ENCODE results near the gene GP1BA. TPM values are rescaled to one million over a fixed set of nuclear protein-coding genes. Genes with fewer than 3 reads are reported as not detected.

GP1BA gene
- total RNA-seq, 1 donor from 2014 or later = 0.22 TPM

GRCh38 chr17:4974115-4974670 lies 42.1 kb downstream of the GP1BA start:
- no peaks in the 10 kb centered on the region for H3K9me3 ChIP-seq (replicated peaks)
- peaks cover 65% of the 10 kb centered on the region for H3K36me3 ChIP-seq
- intact Hi-C loops (cut with micrococcal nuclease) = no loop called here
- H3K27me3 ChIP-seq (ENCODE audit: low read depth) = no peaks in the 10 kb centered on the region
- DNase-seq = peak; percentile 54
- peak overlapping the region; percentile 80 for H3K27ac ChIP-seq (replicated peaks)
- TF ChIP-seq CTCF (IDR thresholded peaks at IDR 0.05; ENCODE audit: borderline replicate concordance) = no peak
- H3K4me1 ChIP-seq = peaks cover 54% of the 10 kb centered on the region
- peak overlapping the region; percentile 34 for H3K4me3 ChIP-seq

GRCh38 chr17:4978726-4979125 lies 46.6 kb downstream of the GP1BA start:
- TF ChIP-seq CTCF (IDR thresholded peaks at IDR 0.05; ENCODE audit: borderline replicate concordance) = no peak
- Histone ChIP-seq H3K9me3 (replicated peaks) (no peaks in the 10 kb centered on the region), H3K4me3 (no peak overlapping the region), H3K27me3 (ENCODE audit: low read depth) (no peaks in the 10 kb centered on the region), H3K36me3 (peaks cover 72% of the 10 kb centered on the region), H3K27ac (replicated peaks) (no peak overlapping the region), H3K4me1 (peaks cover 28% of the 10 kb centered on the region)
- DNase-seq = no peak
- intact Hi-C loops (cut with micrococcal nuclease) = no loop called here

- H3K4me1 ChIP-seq = peaks cover 10% of the 10 kb centered on the region
- H3K9me3 ChIP-seq (replicated peaks) = no peaks in the 10 kb centered on the region
- peak; percentile 80 for TF ChIP-seq CTCF (IDR thresholded peaks at IDR 0.05; ENCODE audit: borderline replicate concordance)
- no peak for DNase-seq
- H3K27ac ChIP-seq (replicated peaks) = no peak overlapping the region
- no peak overlapping the region for H3K4me3 ChIP-seq
- H3K36me3 ChIP-seq = peaks cover 76% of the 10 kb centered on the region
- no peaks in the 10 kb centered on the region for H3K27me3 ChIP-seq (ENCODE audit: low read depth)
- intact Hi-C loops (cut with micrococcal nuclease) = no loop called here
These were observed 48.7 kb downstream of the GP1BA start for GRCh38 chr17:4980644-4981216.

GRCh38 chr17:4982305-4982704 lies 50.2 kb downstream of the GP1BA start:
- Histone ChIP-seq H3K4me1 (peaks cover 22% of the 10 kb centered on the region), H3K27me3 (ENCODE audit: low read depth) (no peaks in the 10 kb centered on the region), H3K27ac (replicated peaks) (no peak overlapping the region), H3K36me3 (peaks cover 61% of the 10 kb centered on the region), H3K4me3 (no peak overlapping the region), H3K9me3 (replicated peaks) (no peaks in the 10 kb centered on the region)
- TF ChIP-seq CTCF (IDR thresholded peaks at IDR 0.05; ENCODE audit: borderline replicate concordance) = no peak
- no peak for DNase-seq
- intact Hi-C loops (cut with micrococcal nuclease) = no loop called here

Small RNA genes within 50 kb of the gene (microRNA-seq; reads per million reads assigned to microRNA genes)
- gene MIR6864 (not detected), gene MIR6865 (not detected)

Other genes starting within 250 kb of the GP1BA start
- gene PELP1, start 228.1 kb upstream of the GP1BA start, total RNA-seq = 37.1 TPM
- 28.1 TPM for gene ARRB2, start 221.6 kb upstream of the GP1BA start, total RNA-seq
- gene MED11, start 200.8 kb upstream of the GP1BA start, total RNA-seq = 18.0 TPM
- gene ZMYND15, start 192.4 kb upstream of the GP1BA start, total RNA-seq = 0.08 TPM
- gene CXCL16, start 192.3 kb upstream of the GP1BA start, total RNA-seq = 3.1 TPM
- gene TM4SF5, start 160.4 kb upstream of the GP1BA start, total RNA-seq = not detected
- gene VMO1, start 145.9 kb upstream of the GP1BA start, total RNA-seq = 0.63 TPM
- gene GLTPD2, start 143.3 kb upstream of the GP1BA start, total RNA-seq = not detected
- gene PSMB6, start 136.1 kb upstream of the GP1BA start, total RNA-seq = 183 TPM
- 11.2 TPM for gene PLD2, start 125.1 kb upstream of the GP1BA start, total RNA-seq
- gene MINK1, start 98.9 kb upstream of the GP1BA start, total RNA-seq = 50.9 TPM
- gene C17orf107, start 32.7 kb upstream of the GP1BA start, total RNA-seq = 0.80 TPM
- 1.5 TPM for gene CHRNE, start 29.2 kb upstream of the GP1BA start, total RNA-seq
- gene SLC25A11, start 7.8 kb downstream of the GP1BA start, total RNA-seq = 219 TPM
- gene RNF167, start 8.0 kb downstream of the GP1BA start, total RNA-seq = 90.7 TPM
- gene PFN1, start 16.3 kb downstream of the GP1BA start, total RNA-seq = 182 TPM
- gene ENO3, start 18.8 kb downstream of the GP1BA start, total RNA-seq = 827 TPM
- 158 TPM for gene SPAG7, start 35.5 kb downstream of the GP1BA start, total RNA-seq
- 33.8 TPM for gene CAMTA2, start 55.4 kb downstream of the GP1BA start, total RNA-seq
- 3.1 TPM for gene INCA1, start 65.2 kb downstream of the GP1BA start, total RNA-seq
- gene KIF1C, start 65.7 kb downstream of the GP1BA start, total RNA-seq = 686 TPM
- gene SLC52A1, start 103.1 kb downstream of the GP1BA start, total RNA-seq = not detected
- 11.0 TPM for gene ZFP3, start 146.2 kb downstream of the GP1BA start, total RNA-seq
- gene ZNF232, start 179.6 kb downstream of the GP1BA start, total RNA-seq = 4.1 TPM
- 0.05 TPM for gene USP6, start 183.8 kb downstream of the GP1BA start, total RNA-seq

Measured in left ventricle myocardium inferior (tissue), 1 donor.